Ovary (tissue), 3 donors: ENCODE data around the gene PRKACB.

ENCODE experiments used
- CTCF ChIP-seq, 3 donors: fragments of 450-650 bp in 2 of 3; fragments of 200-600 bp in 1 of 3; IDR thresholded peaks; one replicate each; pipeline versions ENCODE4 v1.5.1 to v1.8.0; 2016 to 2022; ENCODE audit warnings: antibody characterized with exemption in 3 of 3, mild to moderate bottlenecking in 1 of 3
- EP300 ChIP-seq: sonication (generic); formaldehyde crosslinking; IDR thresholded peaks from one replicate; pipeline ENCODE4 v1.6.1; 2017; ENCODE audit warnings: antibody characterized with exemption
- POLR2A ChIP-seq: fragments of 450-650 bp; IDR thresholded peaks from one replicate; pipeline ENCODE4 v1.6.1; 2017; ENCODE audit warnings: antibody characterized with exemption, mild to moderate bottlenecking, moderate library complexity
- donor health status: DM: no; HTN: no; CAD: no.

DNA sequence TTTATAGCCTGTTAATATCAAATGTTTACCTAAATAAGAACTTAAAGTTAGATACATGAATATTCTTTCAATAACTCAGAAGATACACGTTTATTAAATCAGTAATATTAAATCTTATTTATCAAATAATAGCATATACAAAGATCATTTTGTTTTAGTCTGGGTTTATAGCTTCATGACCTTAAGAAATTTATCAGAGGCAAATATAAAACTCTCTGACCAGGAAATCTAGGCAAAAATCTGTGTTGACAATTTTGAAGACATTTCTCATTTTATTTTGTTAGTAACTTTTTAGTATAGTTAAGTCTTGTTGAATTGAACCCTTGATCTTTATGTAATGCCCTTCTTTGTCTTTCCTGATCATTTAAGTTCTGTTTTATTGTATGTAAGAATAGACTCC, 46.4 kb downstream of the PRKACB start:
- TF ChIP-seq POLR2A (no peak), CTCF (IDR thresholded peaks at IDR 0.05) (no peak), EP300 (no peak)
